Neural cell (in vitro differentiated cells): ENCODE results near the gene TRIM14. TPM values are rescaled to one million over a fixed set of nuclear protein-coding genes. Genes with fewer than 3 reads are reported as not detected.

ENCODE experiments used
- H2AFZ ChIP-seq: fragments of 200-600, 300-800 bp; sonication (generic), shearing (Covaris generic); 2 replicates; pipeline ENCODE4 v1.6.0; 2014; ENCODE audit warnings: low read depth, mild to moderate bottlenecking, antibody characterized with exemption, low read length, moderate library complexity
- H3F3A ChIP-seq: fragments of 200-600 bp; shearing (Covaris generic); 2 replicates; pipeline ENCODE4 v1.6.1; 2016; ENCODE audit warnings: mild to moderate bottlenecking, moderate library complexity, mixed read lengths, antibody characterized with exemption, low read length; ENCODE audit not compliant: insufficient read depth, poor library complexity, severe bottlenecking
- H3K27ac ChIP-seq: fragments of 200-600, 300-800 bp; sonication (generic), shearing (Covaris generic); 2 replicates; pipeline ENCODE4 v1.5.1; 2014; ENCODE audit warnings: mild to moderate bottlenecking, low read length, moderate library complexity
- H3K27me3 ChIP-seq: fragments of 300-800, 200-600 bp; sonication (generic), shearing (Covaris generic); 2 replicates; pipeline ENCODE4 v1.6.0; 2014; ENCODE audit warnings: mild to moderate bottlenecking, low read depth, low read length, moderate library complexity; ENCODE audit not compliant: insufficient read depth
- H3K36me3 ChIP-seq: fragments of 300-800, 200-600 bp; sonication (generic), shearing (Covaris generic); 2 replicates; pipeline ENCODE4 v1.5.1; 2014; ENCODE audit warnings: mild to moderate bottlenecking, antibody characterized with exemption, low read length, moderate library complexity; ENCODE audit not compliant: insufficient read depth
- H3K4me2 ChIP-seq: fragments of 300-800, 200-600 bp; sonication (generic), shearing (Covaris generic); 2 replicates; pipeline ENCODE4 v1.6.0; 2014; ENCODE audit warnings: mild to moderate bottlenecking, low read length
- H3K4me3 ChIP-seq: fragments of 300-800, 200-600 bp; sonication (generic), shearing (Covaris generic); 2 replicates; pipeline ENCODE4 v1.5.1; 2014; ENCODE audit warnings: mild to moderate bottlenecking, low read length, moderate library complexity
- H3K79me2 ChIP-seq: fragments of 200-600 bp; shearing (Covaris generic); replicated peaks from 2 replicates; pipeline ENCODE4 v1.6.0; 2014; ENCODE audit warnings: mild to moderate bottlenecking, low read length, moderate library complexity; ENCODE audit not compliant: insufficient read depth
- H3K9ac ChIP-seq: fragments of 300-800, 200-600 bp; sonication (generic), shearing (Covaris generic); 2 replicates; pipeline ENCODE4 v1.6.1; 2016; ENCODE audit warnings: mild to moderate bottlenecking, low read length, mixed read lengths
- H3K9me2 ChIP-seq: fragments of 200-600 bp; shearing (Covaris generic); 2 replicates; pipeline ENCODE4 v1.6.1; 2016; ENCODE audit warnings: mild to moderate bottlenecking, low read length, mixed read lengths; ENCODE audit not compliant: insufficient read depth
- H3K9me3 ChIP-seq: fragments of 200-600, 300-800 bp; sonication (generic), shearing (Covaris generic); 2 replicates; pipeline ENCODE4 v1.6.1; 2016; ENCODE audit warnings: mild to moderate bottlenecking, mixed run types, low read length, moderate library complexity, mixed read lengths
- H4K20me1 ChIP-seq: fragments of 200-600 bp; shearing (Covaris generic); 2 replicates; pipeline ENCODE4 v1.6.1; 2016; ENCODE audit warnings: mild to moderate bottlenecking, mixed run types; ENCODE audit not compliant: insufficient read depth
- EP300 ChIP-seq: fragments of 450-650 bp; conservative IDR thresholded peaks from 2 replicates; pipeline ENCODE4 v1.6.1; 2014; ENCODE audit warnings: antibody characterized with exemption, mild to moderate bottlenecking, moderate library complexity; ENCODE audit not compliant: poor library complexity, severe bottlenecking
- EZH2 ChIP-seq: fragments of 200-600, 300-800 bp; shearing (Covaris generic), sonication (generic); IDR thresholded peaks from 2 replicates; pipeline ENCODE4 v1.6.1; 2014; ENCODE audit warnings: antibody characterized with exemption, low read length, borderline replicate concordance, mild to moderate bottlenecking; ENCODE audit not compliant: insufficient read depth, poor library complexity, severe bottlenecking
- MXI1 ChIP-seq: fragments of 450-650 bp; conservative IDR thresholded peaks from 2 replicates; pipeline ENCODE4 v1.6.1; 2014; ENCODE audit warnings: antibody characterized with exemption, mild to moderate bottlenecking; ENCODE audit not compliant: poor library complexity, severe bottlenecking
- POLR2AphosphoS5 ChIP-seq: IDR thresholded peaks from 2 replicates; pipeline ENCODE4 v1.6.1; 2012
- RAD21 ChIP-seq: fragments of 450-650 bp; conservative IDR thresholded peaks from 2 replicates; pipeline ENCODE4 v1.6.1; 2014; ENCODE audit warnings: antibody characterized with exemption, mild to moderate bottlenecking, moderate library complexity
- SMC3 ChIP-seq: fragments of 450-650 bp; conservative IDR thresholded peaks from 2 replicates; pipeline ENCODE4 v1.6.1; 2014; ENCODE audit warnings: antibody characterized with exemption, mild to moderate bottlenecking, moderate library complexity; ENCODE audit not compliant: poor library complexity
- TAF1 ChIP-seq: IDR thresholded peaks from 2 replicates; pipeline ENCODE4 v1.6.1; 2012; ENCODE audit warnings: low read depth
- polyA plus RNA-seq: library from polyadenylated mRNA; depleted of rRNA; stranded (reverse); fragments of >200 nt; gene quantifications from 2 replicates; pipeline ENCODE4 v1.2.3, GENCODE V29; 2014
- TF ChIP-seq, protein P1 (sequence below): fragments of 450-650 bp; IDR thresholded peaks from 2 replicates; pipeline ENCODE4 v1.5.1; 2014; ENCODE audit warnings: antibody characterized with exemption, mild to moderate bottlenecking, moderate library complexity; ENCODE audit not compliant: poor library complexity, severe bottlenecking
- TF ChIP-seq, protein P2 (sequence below): IDR thresholded peaks from 2 replicates; pipeline ENCODE4 v1.6.1; 2012; ENCODE audit warnings: borderline replicate concordance

TRIM14 gene
- polyA plus RNA-seq, 1 donor from 2014 or later = not detected

DNA sequence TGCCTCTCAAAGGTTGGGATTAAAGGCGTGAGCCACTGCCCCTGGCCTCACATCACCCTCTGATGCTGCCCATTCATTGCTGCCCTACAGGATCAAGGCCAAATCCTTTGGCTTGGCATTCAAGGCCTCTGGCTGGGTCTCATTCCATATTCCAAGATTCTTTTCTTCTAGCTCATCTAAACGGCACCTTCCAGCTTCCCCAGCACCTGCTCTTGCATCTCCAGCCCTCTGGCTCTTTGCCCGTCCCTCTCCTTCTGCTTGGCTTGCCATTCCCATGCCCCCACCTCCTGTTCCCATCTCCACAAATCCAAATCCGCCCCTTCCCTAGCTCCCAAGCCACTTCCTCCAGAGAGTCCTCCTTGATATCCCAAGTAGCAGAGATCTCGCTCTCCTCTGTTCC, 40.3 kb upstream of the TRIM14 start:
- H3K9me2 ChIP-seq = no peaks in the 10 kb centered on the region
- H3K36me3 ChIP-seq = no peaks in the 10 kb centered on the region

DNA sequence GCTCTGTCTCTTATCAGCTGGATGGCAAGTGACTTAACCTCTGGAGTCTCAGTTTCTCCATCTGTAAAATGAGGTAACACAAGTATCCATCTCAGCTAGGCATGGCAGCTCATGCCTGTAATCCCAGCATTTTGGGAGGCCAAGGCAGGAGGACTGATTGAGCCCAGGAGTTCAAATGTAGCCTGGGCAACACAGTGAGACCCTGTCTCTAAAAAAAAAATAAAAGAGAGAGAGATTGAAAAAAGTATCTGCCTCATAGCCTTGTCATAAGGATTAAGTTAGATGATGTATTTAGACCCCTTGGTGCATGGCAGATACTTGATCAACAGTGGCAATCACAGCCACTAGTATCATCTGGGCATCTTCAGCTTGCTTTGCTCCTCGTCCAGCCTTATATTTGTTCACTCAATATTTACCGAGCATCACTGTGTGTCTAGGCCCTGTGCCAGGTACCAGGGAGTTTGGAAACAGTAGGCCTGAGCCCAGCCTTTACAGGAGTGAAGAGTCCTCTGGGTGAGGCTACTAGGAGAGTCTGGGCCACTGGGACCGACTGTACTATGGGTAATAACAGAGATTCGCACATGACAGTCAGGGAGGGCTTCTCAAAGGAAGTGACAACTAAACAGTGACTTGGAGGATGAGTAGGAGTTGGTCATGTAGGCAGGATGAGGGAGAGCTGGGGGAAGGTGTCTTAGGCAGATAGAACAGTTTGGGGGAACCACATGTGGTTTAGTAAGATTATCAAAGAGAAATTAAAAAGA, 39.2 kb upstream of the TRIM14 start:
- Histone ChIP-seq H3K27me3 (no peaks in the 10 kb centered on the region), H3K4me3 (no peak overlapping the region), H4K20me1 (no peaks in the 10 kb centered on the region), H3K27ac (no peak overlapping the region), H2AFZ (no peak overlapping the region), H3K9me3 (no peaks in the 10 kb centered on the region), H3F3A (no peaks in the 10 kb centered on the region), H3K4me2 (no peak overlapping the region), H3K36me3 (no peaks in the 10 kb centered on the region), H3K9me2 (no peaks in the 10 kb centered on the region), H3K9ac (no peak overlapping the region), H3K79me2 (no peaks in the 10 kb centered on the region)
- TF ChIP-seq, protein P1, sequence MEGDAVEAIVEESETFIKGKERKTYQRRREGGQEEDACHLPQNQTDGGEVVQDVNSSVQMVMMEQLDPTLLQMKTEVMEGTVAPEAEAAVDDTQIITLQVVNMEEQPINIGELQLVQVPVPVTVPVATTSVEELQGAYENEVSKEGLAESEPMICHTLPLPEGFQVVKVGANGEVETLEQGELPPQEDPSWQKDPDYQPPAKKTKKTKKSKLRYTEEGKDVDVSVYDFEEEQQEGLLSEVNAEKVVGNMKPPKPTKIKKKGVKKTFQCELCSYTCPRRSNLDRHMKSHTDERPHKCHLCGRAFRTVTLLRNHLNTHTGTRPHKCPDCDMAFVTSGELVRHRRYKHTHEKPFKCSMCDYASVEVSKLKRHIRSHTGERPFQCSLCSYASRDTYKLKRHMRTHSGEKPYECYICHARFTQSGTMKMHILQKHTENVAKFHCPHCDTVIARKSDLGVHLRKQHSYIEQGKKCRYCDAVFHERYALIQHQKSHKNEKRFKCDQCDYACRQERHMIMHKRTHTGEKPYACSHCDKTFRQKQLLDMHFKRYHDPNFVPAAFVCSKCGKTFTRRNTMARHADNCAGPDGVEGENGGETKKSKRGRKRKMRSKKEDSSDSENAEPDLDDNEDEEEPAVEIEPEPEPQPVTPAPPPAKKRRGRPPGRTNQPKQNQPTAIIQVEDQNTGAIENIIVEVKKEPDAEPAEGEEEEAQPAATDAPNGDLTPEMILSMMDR = no peak
- TF ChIP-seq EP300 (no peak), POLR2AphosphoS5 (no peak), EZH2 (no peak), MXI1 (no peak), SMC3 (no peak), TAF1 (no peak), RAD21 (no peak)
- TF ChIP-seq, protein P2, sequence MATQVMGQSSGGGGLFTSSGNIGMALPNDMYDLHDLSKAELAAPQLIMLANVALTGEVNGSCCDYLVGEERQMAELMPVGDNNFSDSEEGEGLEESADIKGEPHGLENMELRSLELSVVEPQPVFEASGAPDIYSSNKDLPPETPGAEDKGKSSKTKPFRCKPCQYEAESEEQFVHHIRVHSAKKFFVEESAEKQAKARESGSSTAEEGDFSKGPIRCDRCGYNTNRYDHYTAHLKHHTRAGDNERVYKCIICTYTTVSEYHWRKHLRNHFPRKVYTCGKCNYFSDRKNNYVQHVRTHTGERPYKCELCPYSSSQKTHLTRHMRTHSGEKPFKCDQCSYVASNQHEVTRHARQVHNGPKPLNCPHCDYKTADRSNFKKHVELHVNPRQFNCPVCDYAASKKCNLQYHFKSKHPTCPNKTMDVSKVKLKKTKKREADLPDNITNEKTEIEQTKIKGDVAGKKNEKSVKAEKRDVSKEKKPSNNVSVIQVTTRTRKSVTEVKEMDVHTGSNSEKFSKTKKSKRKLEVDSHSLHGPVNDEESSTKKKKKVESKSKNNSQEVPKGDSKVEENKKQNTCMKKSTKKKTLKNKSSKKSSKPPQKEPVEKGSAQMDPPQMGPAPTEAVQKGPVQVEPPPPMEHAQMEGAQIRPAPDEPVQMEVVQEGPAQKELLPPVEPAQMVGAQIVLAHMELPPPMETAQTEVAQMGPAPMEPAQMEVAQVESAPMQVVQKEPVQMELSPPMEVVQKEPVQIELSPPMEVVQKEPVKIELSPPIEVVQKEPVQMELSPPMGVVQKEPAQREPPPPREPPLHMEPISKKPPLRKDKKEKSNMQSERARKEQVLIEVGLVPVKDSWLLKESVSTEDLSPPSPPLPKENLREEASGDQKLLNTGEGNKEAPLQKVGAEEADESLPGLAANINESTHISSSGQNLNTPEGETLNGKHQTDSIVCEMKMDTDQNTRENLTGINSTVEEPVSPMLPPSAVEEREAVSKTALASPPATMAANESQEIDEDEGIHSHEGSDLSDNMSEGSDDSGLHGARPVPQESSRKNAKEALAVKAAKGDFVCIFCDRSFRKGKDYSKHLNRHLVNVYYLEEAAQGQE = no peak

More for the DNA sequence above, 40.3 kb upstream of the TRIM14 start:
- Histone ChIP-seq H3K4me3 (no peak overlapping the region), H3K9me3 (no peaks in the 10 kb centered on the region), H3K79me2 (no peaks in the 10 kb centered on the region), H2AFZ (no peak overlapping the region), H3K27me3 (no peaks in the 10 kb centered on the region), H3K27ac (no peak overlapping the region), H3K9ac (no peak overlapping the region), H3K4me2 (no peak overlapping the region), H3F3A (no peaks in the 10 kb centered on the region), H4K20me1 (no peaks in the 10 kb centered on the region)
- no peak for TF ChIP-seq EP300
- TF ChIP-seq POLR2AphosphoS5 = no peak
- TF ChIP-seq EZH2 = no peak
- TF ChIP-seq MXI1 = no peak
- TF ChIP-seq, protein P2 = no peak
- TF ChIP-seq TAF1 = no peak
- no peak for TF ChIP-seq RAD21
- TF ChIP-seq, protein P1 = no peak
- no peak for TF ChIP-seq SMC3
